Upper lobe of left lung (tissue), 6 donors: ENCODE measurements around the gene APBB2. TPM values are rescaled to one million over a fixed set of nuclear protein-coding genes. Genes with fewer than 3 reads are reported as not detected.

ENCODE experiments used
- ATAC-seq, 2 donors: fragments of 200-7000 bp; cut with Tn5 transposase; one replicate each; pipeline ENCODE4 v1.9.1; 2022; ENCODE audit warnings: mild to moderate bottlenecking in 2 of 2, moderate library complexity in 2 of 2; ENCODE audit not compliant: low FRiP score in 2 of 2
- DNase-seq, 2 donors: peaks; one replicate each; pipeline ENCODE4 v3.0.0-alpha.2; 2019 to 2020
- H3K27ac ChIP-seq, 4 donors: fragments of 200-600 bp; sonication (generic); one replicate each; pipeline ENCODE4 v1.5.1; 2016 to 2019
- H3K27me3 ChIP-seq, 4 donors: fragments of 200-600 bp; sonication (generic); one replicate each; pipeline ENCODE4 v1.5.1; 2017 to 2019
- H3K36me3 ChIP-seq, 4 donors: fragments of 200-600 bp; sonication (generic); one replicate each; pipeline ENCODE4 v1.5.1; 2016 to 2019
- H3K4me1 ChIP-seq, 4 donors: fragments of 200-600 bp; sonication (generic); one replicate each; pipeline ENCODE4 v1.5.1; 2018 to 2019
- H3K4me3 ChIP-seq, 4 donors: fragments of 200-600 bp; sonication (generic); one replicate each; pipeline ENCODE4 v1.5.1; 2017 to 2019; ENCODE audit warnings: mild to moderate bottlenecking in 2 of 4, moderate library complexity in 1 of 4
- H3K9me3 ChIP-seq, 4 donors: fragments of 200-600 bp; sonication (generic); one replicate each; pipeline ENCODE4 v1.5.1; 2018 to 2019
- EP300 ChIP-seq, 4 donors: sonication (generic); formaldehyde crosslinking; IDR thresholded peaks; one replicate each; pipeline ENCODE4 v1.5.1; 2017; ENCODE audit warnings: antibody characterized with exemption in 4 of 4, control low read depth in 2 of 4
- POLR2A ChIP-seq, 4 donors: fragments of 450-650 bp; IDR thresholded peaks; one replicate each; pipeline ENCODE4 v1.5.1; 2016 to 2017; ENCODE audit warnings: antibody characterized with exemption in 4 of 4, mild to moderate bottlenecking in 2 of 4
- POLR2AphosphoS5 ChIP-seq, 2 donors: sonication (generic); formaldehyde crosslinking; IDR thresholded peaks; one replicate each; pipeline ENCODE4 v1.5.1; 2017; ENCODE audit warnings: antibody characterized with exemption in 2 of 2
- WGBS, 2 donors: methylation state at CpG; one replicate each; pipeline ENCODE4 v1.1.5; 2017 to 2018; 5-methylcytosine and 5-hydroxymethylcytosine counted together
- total RNA-seq, 6 donors: library from RNA; depleted of rRNA in 4 of 6; stranded (reverse); fragments of >200 nt in 4 of 6; gene quantifications; one replicate each; pipeline versions ENCODE4 v1.1.0 to v1.2.1, GENCODE V29; 2016 to 2021
- TF ChIP-seq, protein P1 (sequence below), 6 experiments: fragments of 450-650 bp in 4 of 6; fragments of 200-600 bp in 2 of 6; sonication (generic) in 2 of 6; IDR thresholded peaks; one replicate each; pipeline ENCODE4 v1.5.1; 2016 to 2019; ENCODE audit warnings: antibody characterized with exemption in 6 of 6
- donor health status: DM: no; HTN: no; CAD: no; lungs with moderate emphysema.
- donor health status: DM: no; HTN: yes; CAD: no; lungs with severe emphysema.

The APBB2 gene
- total RNA-seq, 6 donors from 2014 or later = 69.5 to 168 (median 102) TPM

DNA sequence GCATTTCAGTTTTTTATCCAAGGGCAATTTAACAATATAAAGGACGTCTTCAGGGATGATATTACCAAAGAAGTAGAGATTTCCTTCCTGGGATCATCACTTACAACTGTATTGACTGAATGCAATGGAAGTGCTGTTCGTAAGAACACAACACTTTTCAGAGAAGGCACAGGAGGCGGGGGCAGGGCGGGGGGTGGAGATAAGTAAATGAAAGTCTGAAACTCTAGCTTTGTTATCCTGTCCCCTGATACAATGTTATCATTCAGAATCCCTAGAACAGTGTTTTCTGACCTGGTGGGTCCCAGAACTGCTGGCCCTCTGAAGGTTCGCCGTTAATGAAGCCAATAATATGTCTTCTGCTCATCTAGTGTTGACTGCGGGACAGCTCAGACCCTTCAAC, 340.0 kb downstream of the APBB2 start:
- H3K27me3 ChIP-seq = no peaks in the 10 kb centered on the region
- DNase-seq = no peak
- 85 to 86% methylated on average over 7 of the region's 7 CpGs for WGBS, 2 donors
- TF ChIP-seq POLR2AphosphoS5 (IDR thresholded peaks at IDR 0.05) = no peak
- TF ChIP-seq, protein P1, sequence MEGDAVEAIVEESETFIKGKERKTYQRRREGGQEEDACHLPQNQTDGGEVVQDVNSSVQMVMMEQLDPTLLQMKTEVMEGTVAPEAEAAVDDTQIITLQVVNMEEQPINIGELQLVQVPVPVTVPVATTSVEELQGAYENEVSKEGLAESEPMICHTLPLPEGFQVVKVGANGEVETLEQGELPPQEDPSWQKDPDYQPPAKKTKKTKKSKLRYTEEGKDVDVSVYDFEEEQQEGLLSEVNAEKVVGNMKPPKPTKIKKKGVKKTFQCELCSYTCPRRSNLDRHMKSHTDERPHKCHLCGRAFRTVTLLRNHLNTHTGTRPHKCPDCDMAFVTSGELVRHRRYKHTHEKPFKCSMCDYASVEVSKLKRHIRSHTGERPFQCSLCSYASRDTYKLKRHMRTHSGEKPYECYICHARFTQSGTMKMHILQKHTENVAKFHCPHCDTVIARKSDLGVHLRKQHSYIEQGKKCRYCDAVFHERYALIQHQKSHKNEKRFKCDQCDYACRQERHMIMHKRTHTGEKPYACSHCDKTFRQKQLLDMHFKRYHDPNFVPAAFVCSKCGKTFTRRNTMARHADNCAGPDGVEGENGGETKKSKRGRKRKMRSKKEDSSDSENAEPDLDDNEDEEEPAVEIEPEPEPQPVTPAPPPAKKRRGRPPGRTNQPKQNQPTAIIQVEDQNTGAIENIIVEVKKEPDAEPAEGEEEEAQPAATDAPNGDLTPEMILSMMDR (IDR thresholded peaks at IDR 0.05) = no peak
- H3K27ac ChIP-seq = no peak overlapping the region
- no peak overlapping the region for H3K4me3 ChIP-seq
- ATAC-seq = no peak
- peaks cover 0 to 6% (median 3%) of the 10 kb centered on the region in 4 donors for H3K4me1 ChIP-seq
- peaks cover 0 to 5% (median 0%) of the 10 kb centered on the region in 4 donors for H3K36me3 ChIP-seq
- H3K9me3 ChIP-seq = no peaks in the 10 kb centered on the region

DNA sequence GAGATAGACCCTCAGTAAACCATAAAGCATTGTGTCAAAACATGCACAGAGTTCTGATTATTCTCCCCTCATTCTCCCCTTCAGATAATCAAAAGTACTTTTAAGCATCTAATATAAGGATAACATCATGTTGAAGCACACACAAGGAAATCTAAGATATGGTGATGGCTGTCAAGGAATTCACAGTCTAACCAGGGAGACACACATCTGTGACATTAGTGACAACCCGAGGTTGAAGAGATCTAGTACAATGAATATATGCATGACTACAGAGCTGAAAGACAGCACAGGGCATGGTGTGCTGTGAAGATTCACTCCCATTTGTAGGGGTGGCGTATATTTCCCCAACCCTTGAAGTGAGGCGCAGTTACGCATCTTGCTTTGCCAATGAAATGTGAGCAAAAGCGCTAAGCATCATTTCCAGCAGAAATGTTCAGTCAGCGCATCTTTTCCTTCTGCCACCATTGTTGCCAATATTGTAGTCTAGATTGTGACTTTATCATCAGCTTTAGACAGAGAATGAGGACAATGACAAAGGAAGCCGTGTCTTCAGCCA, 342.6 kb downstream of the APBB2 start:
- TF ChIP-seq POLR2A (IDR thresholded peaks at IDR 0.05) (no peak), EP300 (IDR thresholded peaks at IDR 0.05) (no peak), POLR2AphosphoS5 (IDR thresholded peaks at IDR 0.05) (no peak)
- TF ChIP-seq, protein P1 (IDR thresholded peaks at IDR 0.05) = no peak
- no peak for ATAC-seq
- 97 to 98% methylated on average over 7 of the region's 7 CpGs for WGBS, 2 donors
- no peak overlapping the region for H3K4me3 ChIP-seq
- DNase-seq = no peak
- H3K4me1 ChIP-seq = peaks cover 0 to 6% (median 3%) of the 10 kb centered on the region in 4 donors
- no peak overlapping the region for H3K27ac ChIP-seq
- no peaks in the 10 kb centered on the region for H3K9me3 ChIP-seq
- H3K27me3 ChIP-seq = no peaks in the 10 kb centered on the region
- no peaks in the 10 kb centered on the region for H3K36me3 ChIP-seq

DNA sequence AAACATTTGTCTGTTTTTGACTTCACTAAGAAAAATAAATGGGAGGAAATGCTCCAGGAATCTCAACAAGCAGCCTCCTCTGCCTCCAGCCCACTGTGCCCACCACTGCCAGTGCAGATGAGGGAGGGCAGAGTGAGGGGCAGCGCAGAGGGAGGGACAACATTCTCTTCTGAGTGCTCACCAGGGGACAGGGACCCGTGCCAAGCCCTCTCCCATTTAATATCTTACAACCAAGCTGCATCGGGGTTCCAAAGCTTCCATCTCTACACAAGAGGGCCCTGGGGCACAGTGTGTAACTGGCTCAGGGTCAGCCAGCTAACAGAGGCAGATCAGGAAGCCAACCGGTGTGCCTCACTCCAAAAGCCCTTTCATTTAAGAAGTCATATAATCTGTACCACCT, 344.2 kb downstream of the APBB2 start:
- TF ChIP-seq POLR2AphosphoS5 (IDR thresholded peaks at IDR 0.05) (no peak), POLR2A (IDR thresholded peaks at IDR 0.05) (no peak), EP300 (IDR thresholded peaks at IDR 0.05) (no peak)
- TF ChIP-seq, protein P1 (IDR thresholded peaks at IDR 0.05) = no peak
- Histone ChIP-seq H3K4me1 (peaks cover 0 to 6% (median under 1%) of the 10 kb centered on the region in 4 donors), H3K27me3 (no peaks in the 10 kb centered on the region), H3K4me3 (no peak overlapping the region), H3K36me3 (peaks cover 0 to 5% (median 0%) of the 10 kb centered on the region in 4 donors), H3K9me3 (no peaks in the 10 kb centered on the region), H3K27ac (no peak overlapping the region)
- WGBS, 2 donors = 57 to 82% methylated on average over 3 to 4 of the region's 4 CpGs
- DNase-seq (no peak), ATAC-seq (no peak)

DNA sequence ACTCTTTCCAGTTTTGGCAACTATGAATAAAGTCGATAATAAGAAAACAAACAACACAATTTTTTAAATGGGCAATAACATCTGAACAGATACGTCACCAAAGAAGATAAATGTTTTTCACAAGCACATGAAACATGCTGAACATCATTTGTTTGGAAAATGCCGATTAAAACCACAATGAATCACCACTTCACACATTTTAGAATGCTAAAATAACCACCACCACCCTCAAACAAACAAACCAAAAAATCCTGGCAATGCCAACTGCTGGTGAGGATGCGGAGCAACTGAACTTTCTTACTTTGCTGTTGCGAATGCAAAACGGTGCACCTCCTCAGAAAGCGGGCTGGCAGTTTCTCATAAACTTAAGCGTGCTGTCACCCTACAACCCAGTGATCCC, 348.6 kb downstream of the APBB2 start:
- no peak for DNase-seq
- H3K4me1 ChIP-seq = no peaks in the 10 kb centered on the region
- WGBS, 2 donors = 74 to 85% methylated on average over 8 of the region's 8 CpGs

More for the DNA sequence above, 348.6 kb downstream of the APBB2 start:
- TF ChIP-seq POLR2AphosphoS5 (IDR thresholded peaks at IDR 0.05) (no peak), EP300 (IDR thresholded peaks at IDR 0.05) (no peak), POLR2A (IDR thresholded peaks at IDR 0.05) (no peak)
- TF ChIP-seq, protein P1 (IDR thresholded peaks at IDR 0.05) = no peak
- Histone ChIP-seq H3K9me3 (no peaks in the 10 kb centered on the region), H3K36me3 (peaks cover 0 to 8% (median 0%) of the 10 kb centered on the region in 4 donors), H3K4me3 (no peak overlapping the region), H3K27me3 (no peaks in the 10 kb centered on the region), H3K27ac (no peak overlapping the region)
- ATAC-seq = no peak
